BJ (cell line): ENCODE results near the gene FAM186B. TPM values are rescaled to one million over a fixed set of nuclear protein-coding genes. Genes with fewer than 3 reads are reported as not detected.

Experiments
- CTCF ChIA-PET: fragments of 350-600 bp; formaldehyde crosslinking; extraction: SDS; loops from one replicate; lab custom pipeline; 2021; ENCODE audit warnings: antibody characterized with exemption, inconsistent platforms; lab: Yijun Ruan, JAX
- POLR2A ChIA-PET: fragments of 300-600 bp; sonication (Branson Sonifier 250); formaldehyde crosslinking; extraction: SDS; loops from one replicate; lab custom pipeline; 2021; ENCODE audit warnings: antibody characterized with exemption; lab: Charles Lee
- DNase-seq: peaks from one replicate; pipeline ENCODE4 v3.0.0-alpha.2; 2011; ENCODE audit warnings: low read depth
- H3K27me3 ChIP-seq: 2 replicates; pipeline ENCODE4 v1.6.0; 2011; ENCODE audit warnings: low read length; ENCODE audit not compliant: control insufficient read depth, insufficient read depth
- H3K36me3 ChIP-seq: 2 replicates; pipeline ENCODE4 v1.5.1; 2011; ENCODE audit warnings: low read length; ENCODE audit not compliant: control insufficient read depth, insufficient read depth
- H3K4me3 ChIP-seq: 2 replicates; pipeline ENCODE4 v1.5.1; 2011; ENCODE audit warnings: low read depth, mild to moderate bottlenecking, control low read depth, low read length
- CTCF ChIP-seq: IDR thresholded peaks from 2 replicates; pipeline ENCODE4 v1.5.1; 2011; ENCODE audit warnings: low read depth, mild to moderate bottlenecking, control low read depth, inconsistent platforms, low read length, moderate library complexity; ENCODE audit not compliant: insufficient read depth
- polyA plus RNA-seq: library from polyadenylated mRNA; depleted of rRNA; stranded (reverse); fragments of >200 nt; gene quantifications from 2 replicates; pipeline ENCODE4 v1.2.3, GENCODE V29; 2011

Gene FAM186B
- polyA plus RNA-seq, 1 experiment: 0.11 TPM

GRCh38 chr12:49598527-49598926 lies 6.9 kb downstream of the FAM186B start:
- CTCF ChIA-PET: interaction anchor here (0.7 to 1.6 kb wide), 2 partner anchors 18 to 92 kb away, joined by 3 read pairs; no protein-coding TSS in a partner anchor
- no peak for DNase-seq
- no peak for TF ChIP-seq CTCF
- Histone ChIP-seq H3K27me3 (no peaks in the 10 kb centered on the region), H3K36me3 (no peaks in the 10 kb centered on the region), H3K4me3 (no peak overlapping the region)
- POLR2A ChIA-PET: no interaction called here

- Histone ChIP-seq H3K4me3 (no peak overlapping the region), H3K36me3 (peaks cover 6% of the 10 kb centered on the region), H3K27me3 (no peaks in the 10 kb centered on the region)
- DNase-seq: no peak
- no peak for TF ChIP-seq CTCF
- CTCF ChIA-PET: interaction anchor here (0.6 to 1.6 kb wide), 5 partner anchors 9 to 366 kb away, joined by 3 to 6 read pairs (median 3); no protein-coding TSS in a partner anchor
- POLR2A ChIA-PET: no interaction called here
These were observed 16.5 kb downstream of the FAM186B start for GRCh38 chr12:49588721-49589516.

- no peak for DNase-seq
- no peaks in the 10 kb centered on the region for H3K27me3 ChIP-seq
- TF ChIP-seq CTCF: no peak
- H3K36me3 ChIP-seq: peaks cover 6% of the 10 kb centered on the region
- no peak overlapping the region for H3K4me3 ChIP-seq
- ChIA-PET POLR2A (no interaction called here), CTCF (interaction anchor here (0.6 to 1.6 kb wide), 3 partner anchors 8 to 367 kb away, joined by 3 to 6 read pairs (median 3); no protein-coding TSS in a partner anchor)
These were observed 17.2 kb downstream of the FAM186B start for GRCh38 chr12:49588281-49588680.

- no peak for DNase-seq
- ChIA-PET POLR2A (no interaction called here), CTCF (interaction anchor here (0.6 to 1.0 kb wide), 3 partner anchors 8 to 352 kb away, joined by 3 read pairs; no protein-coding TSS in a partner anchor)
- H3K4me3 ChIP-seq: no peak overlapping the region
- H3K36me3 ChIP-seq: peaks cover 6% of the 10 kb centered on the region
- H3K27me3 ChIP-seq: no peaks in the 10 kb centered on the region
- no peak for TF ChIP-seq CTCF
These were observed 18.1 kb downstream of the FAM186B start for GRCh38 chr12:49587174-49587908.
